ENCODE measurements around the gene SIGLEC14.

DNA sequence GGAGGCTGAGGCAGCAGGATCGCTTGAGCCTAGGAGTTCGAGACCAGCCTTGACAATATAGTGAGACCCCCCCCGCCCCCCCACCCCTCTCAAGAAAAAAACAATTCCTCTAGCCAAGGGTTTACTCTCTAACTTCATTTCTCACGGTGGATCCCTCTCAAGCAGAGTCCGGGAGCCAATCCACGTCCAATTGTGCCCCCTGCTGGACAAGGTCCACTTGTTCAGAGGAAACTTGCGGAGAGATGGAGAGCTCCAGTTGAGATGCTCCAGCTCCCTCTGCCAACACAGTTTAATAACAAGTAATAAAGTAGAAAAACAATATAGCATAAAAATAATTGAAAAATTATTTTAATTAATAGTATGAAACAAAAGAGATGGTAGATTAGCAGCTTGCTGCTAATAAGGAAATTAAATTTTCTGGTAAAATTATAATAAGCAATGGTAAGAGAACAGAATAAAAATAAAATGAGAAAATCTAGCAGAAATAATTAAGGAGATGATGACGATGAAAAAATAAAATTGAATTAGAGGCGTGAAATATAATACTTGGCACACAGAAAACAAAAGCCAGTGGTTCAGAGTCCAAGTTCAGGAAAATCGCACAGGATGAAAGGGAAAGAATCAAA, 14.5 kb upstream of the SIGLEC14 start:
- TF ChIP-seq POLR2AphosphoS5 (IDR thresholded peaks at IDR 0.05; ENCODE audit: borderline replicate concordance, low read depth, low read length) (no peak), EZH2 (IDR thresholded peaks at IDR 0.05) (no peak), FOXP2 (optimal IDR thresholded peaks at IDR 0.05; ENCODE audit: control extremely low read depth, extremely low read length, insufficient read depth) (no peak)

Data from SK-N-MC (cell line).